T-helper 1 cell treated with Interleukin-12 subunit alpha and Interleukin-12 subunit beta and Interleukin-4 antibody, amounts not matched to agents 30 μg/mL and 1 μg/mL, for 36 hours (primary cell): ENCODE results near the gene GPLD1.
A peak's percentile ranks its signal among the peaks of the same experiment; 100 is the strongest.
"Not testable (repeated sequence)": the region's sequence is repeated elsewhere in the genome, so short reads cannot be mapped to it uniquely, and the experiment has no call there.

ENCODE experiments used
- H3K27ac Mint-ChIP-seq: one replicate; pipeline ENCODE4 v1.8.0; 2021; ENCODE audit warnings: mild to moderate bottlenecking, mixed read lengths
- H3K27me3 Mint-ChIP-seq: one replicate; pipeline ENCODE4 v1.8.0; 2021; ENCODE audit warnings: low read depth, mixed read lengths
- H3K36me3 Mint-ChIP-seq: one replicate; pipeline ENCODE4 v1.8.0; 2021; ENCODE audit warnings: low read depth, mixed read lengths
- H3K4me1 Mint-ChIP-seq: one replicate; pipeline ENCODE4 v1.8.0; 2021; ENCODE audit warnings: low read depth, mixed read lengths
- H3K4me3 Mint-ChIP-seq: one replicate; pipeline ENCODE4 v1.8.0; 2021; ENCODE audit warnings: mild to moderate bottlenecking, moderate library complexity, mixed read lengths
- H3K9me3 Mint-ChIP-seq: one replicate; pipeline ENCODE4 v1.8.0; 2021; ENCODE audit warnings: mixed read lengths

The GPLD1 gene

GRCh38 chr6:24489470-24489869 is at the start of gene GPLD1:
Gene GPLD1 (minus strand): TSS chr6:24489578. CDS start chr6:24489511, 67 bp downstream.
- Mint-ChIP-seq H3K27me3 (peaks cover 3% of the 10 kb centered on the region), H3K36me3 (no peaks in the 10 kb centered on the region), H3K4me3 (no peak within 1 kb of the TSS), H3K27ac (no peak within 1 kb of the TSS), H3K4me1 (peaks cover 11% of the 10 kb centered on the region), H3K9me3 (no peaks in the 10 kb centered on the region)

GRCh38 chr6:24537771-24538385 is 48.5 kb upstream of the GPLD1 start:
- H3K4me1 Mint-ChIP-seq = no peaks in the 10 kb centered on the region
- H3K4me3 Mint-ChIP-seq = no peak overlapping the region
- H3K27me3 Mint-ChIP-seq = no peaks in the 10 kb centered on the region
- no peak overlapping the region for H3K27ac Mint-ChIP-seq
- H3K9me3 Mint-ChIP-seq = no peaks in the 10 kb centered on the region
- H3K36me3 Mint-ChIP-seq = no peaks in the 10 kb centered on the region

- Mint-ChIP-seq H3K9me3 (no peaks in the 10 kb centered on the region), H3K4me3 (no peak overlapping the region), H3K27me3 (no peaks in the 10 kb centered on the region), H3K27ac (no peak overlapping the region), H3K36me3 (no peaks in the 10 kb centered on the region), H3K4me1 (no peaks in the 10 kb centered on the region)
These were observed 47.8 kb upstream of the GPLD1 start for GRCh38 chr6:24537082-24537699.

- Mint-ChIP-seq H3K9me3 (no peaks in the 10 kb centered on the region), H3K27me3 (no peaks in the 10 kb centered on the region), H3K4me1 (no peaks in the 10 kb centered on the region), H3K36me3 (no peaks in the 10 kb centered on the region), H3K4me3 (no peak overlapping the region), H3K27ac (no peak overlapping the region)
These were observed 47.1 kb upstream of the GPLD1 start for GRCh38 chr6:24536466-24536865.

- no peaks in the 10 kb centered on the region for H3K4me1 Mint-ChIP-seq
- H3K9me3 Mint-ChIP-seq = no peaks in the 10 kb centered on the region
- H3K4me3 Mint-ChIP-seq = no peak overlapping the region
- H3K27me3 Mint-ChIP-seq = no peaks in the 10 kb centered on the region
- H3K36me3 Mint-ChIP-seq = no peaks in the 10 kb centered on the region
- no peak overlapping the region for H3K27ac Mint-ChIP-seq
These were observed 45.8 kb upstream of the GPLD1 start for GRCh38 chr6:24535210-24535609.

GRCh38 chr6:24534329-24534728 is 45.0 kb upstream of the GPLD1 start:
- no peaks in the 10 kb centered on the region for H3K27me3 Mint-ChIP-seq
- H3K4me3 Mint-ChIP-seq = no peak overlapping the region
- H3K9me3 Mint-ChIP-seq = no peaks in the 10 kb centered on the region
- H3K4me1 Mint-ChIP-seq = no peaks in the 10 kb centered on the region
- H3K27ac Mint-ChIP-seq = no peak overlapping the region
- no peaks in the 10 kb centered on the region for H3K36me3 Mint-ChIP-seq

GRCh38 chr6:24529985-24530384 is 40.6 kb upstream of the GPLD1 start:
- Mint-ChIP-seq H3K4me1 (peaks cover under 1% of the 10 kb centered on the region), H3K27me3 (no peaks in the 10 kb centered on the region), H3K4me3 (no peak overlapping the region), H3K27ac (no peak overlapping the region), H3K9me3 (no peaks in the 10 kb centered on the region), H3K36me3 (no peaks in the 10 kb centered on the region)

- Mint-ChIP-seq H3K27ac (no peak overlapping the region), H3K4me3 (no peak overlapping the region), H3K9me3 (no peaks in the 10 kb centered on the region), H3K27me3 (no peaks in the 10 kb centered on the region), H3K36me3 (no peaks in the 10 kb centered on the region), H3K4me1 (peaks cover 6% of the 10 kb centered on the region)
These were observed 35.4 kb upstream of the GPLD1 start for GRCh38 chr6:24524805-24525204.

GRCh38 chr6:24524329-24524728 is 35.0 kb upstream of the GPLD1 start:
- Mint-ChIP-seq H3K4me3 (no peak overlapping the region), H3K27me3 (no peaks in the 10 kb centered on the region), H3K36me3 (no peaks in the 10 kb centered on the region), H3K4me1 (peaks cover 6% of the 10 kb centered on the region), H3K27ac (no peak overlapping the region), H3K9me3 (no peaks in the 10 kb centered on the region)

GRCh38 chr6:24522228-24523176 is 33.1 kb upstream of the GPLD1 start:
- Mint-ChIP-seq H3K4me1 (peaks cover 14% of the 10 kb centered on the region), H3K27me3 (no peaks in the 10 kb centered on the region), H3K36me3 (no peaks in the 10 kb centered on the region), H3K27ac (no peak overlapping the region), H3K9me3 (no peaks in the 10 kb centered on the region), H3K4me3 (no peak overlapping the region)

- Mint-ChIP-seq H3K4me3 (no peak overlapping the region), H3K36me3 (no peaks in the 10 kb centered on the region), H3K9me3 (no peaks in the 10 kb centered on the region), H3K4me1 (peaks cover 18% of the 10 kb centered on the region), H3K27me3 (no peaks in the 10 kb centered on the region), H3K27ac (no peak overlapping the region)
These were observed 31.7 kb upstream of the GPLD1 start for GRCh38 chr6:24520929-24521546.

- Mint-ChIP-seq H3K27me3 (no peaks in the 10 kb centered on the region), H3K4me3 (no peak overlapping the region), H3K4me1 (peaks cover 15% of the 10 kb centered on the region), H3K27ac (peak overlapping the region; percentile 80), H3K36me3 (no peaks in the 10 kb centered on the region), H3K9me3 (no peaks in the 10 kb centered on the region)
These were observed 28.5 kb upstream of the GPLD1 start for GRCh38 chr6:24517659-24518543.

GRCh38 chr6:24513602-24514001 is 24.2 kb upstream of the GPLD1 start:
- Mint-ChIP-seq H3K4me1 (peaks cover 12% of the 10 kb centered on the region), H3K4me3 (no peak overlapping the region), H3K9me3 (peaks cover under 1% of the 10 kb centered on the region), H3K27me3 (no peaks in the 10 kb centered on the region), H3K27ac (no peak overlapping the region), H3K36me3 (no peaks in the 10 kb centered on the region)

- H3K36me3 Mint-ChIP-seq, H3K27me3 Mint-ChIP-seq, H3K4me1 Mint-ChIP-seq, H3K9me3 Mint-ChIP-seq, H3K4me3 Mint-ChIP-seq, H3K27ac Mint-ChIP-seq: not testable (repeated sequence)
These were observed 22.6 kb upstream of the GPLD1 start for GRCh38 chr6:24511976-24512375.
